Kidney (tissue), 14 donors: ENCODE results near the gene CTR9. TPM values are rescaled to one million over a fixed set of nuclear protein-coding genes. Genes with fewer than 3 reads are reported as not detected.

Experiments used
- DNase-seq, 5 donors: peaks; one replicate each; pipeline ENCODE4 v3.0.0-alpha.2; 2013 to 2020
- FAIRE-seq: peaks from 2 replicates; lab custom pipeline; 2012; peaks lifted over from hg19 to GRCh38; lab: Jason Lieb, UNC
- H3K27ac ChIP-seq, 2 donors: one replicate each; pipeline ENCODE4 v1.7.0; 2013; ENCODE audit warnings: low read depth in 2 of 2, low read length in 2 of 2, inconsistent platforms in 1 of 2
- H3K27me3 ChIP-seq: one replicate; pipeline ENCODE4 v1.7.1; 2013; ENCODE audit warnings: low read length, inconsistent platforms; ENCODE audit not compliant: control insufficient read depth, insufficient read depth
- H3K36me3 ChIP-seq, 3 donors: one replicate each; pipeline versions ENCODE4 v1.7.0 to v1.7.1; 2013; ENCODE audit warnings: low read length in 3 of 3, control low read depth in 1 of 3, inconsistent platforms in 1 of 3; ENCODE audit not compliant: insufficient read depth in 3 of 3, control insufficient read depth in 2 of 3
- H3K4me1 ChIP-seq, 3 donors: one replicate each; pipeline versions ENCODE4 v1.7.0 to v1.7.1; 2013; ENCODE audit warnings: low read length in 3 of 3, inconsistent platforms in 1 of 3, low read depth in 1 of 3; ENCODE audit not compliant: control insufficient read depth in 2 of 3, insufficient read depth in 2 of 3
- H3K4me3 ChIP-seq, 3 donors: one replicate each; pipeline versions ENCODE4 v1.7.0 to v1.8.1; 2013; ENCODE audit warnings: low read length in 3 of 3, control low read depth in 1 of 3, inconsistent platforms in 1 of 3
- H3K9ac ChIP-seq, 3 donors: one replicate each; pipeline versions ENCODE4 v1.7.0 to v1.7.1; 2013; ENCODE audit warnings: low read length in 3 of 3, control low read depth in 1 of 3, inconsistent platforms in 1 of 3
- H3K9me3 ChIP-seq, 3 donors: one replicate each; pipeline versions ENCODE4 v1.7.0 to v1.7.1; 2013; ENCODE audit warnings: low read length in 3 of 3, control low read depth in 1 of 3, inconsistent platforms in 1 of 3; ENCODE audit not compliant: control insufficient read depth in 2 of 3, insufficient read depth in 1 of 3
- CTCF ChIP-seq: IDR thresholded peaks from 3 replicates; pipeline ENCODE4 v1.5.1; 2012; ENCODE audit warnings: mild to moderate bottlenecking, moderate library complexity, borderline replicate concordance; ENCODE audit not compliant: insufficient read depth; ENCODE audit errors: extremely low read depth
- intact Hi-C: fragments of 100-400 bp; cut with DNase I; formaldehyde crosslinking; loops from one replicate; pipeline ENCODE4 v1.11.1; 2022
- polyA plus RNA-seq: library from polyadenylated mRNA; stranded (reverse); fragments of 350-450 nt; fragmentation: Illumina TruSeq; extraction: RNeasy Lipid Tissue Mini Kit (QIAGEN cat#74804); gene quantifications from one replicate; pipeline ENCODE4 v1.2.3, GENCODE V29; 2014; ENCODE audit warnings: low read depth, low replicate concordance; ENCODE audit not compliant: insufficient read depth
- total RNA-seq: library from RNA; stranded (reverse); fragmentation: NEBNext Ultra II Directional; extraction: Animal tissue kit (Norgen Biotek cat#: 25700); gene quantifications from one replicate; pipeline ENCODE4 v1.2.1, GENCODE V29; 2021
- donor health status: control.
- donor health status: control.
- donor health status: control.
- donor health status: control.
- donor health status: control.
- donor health status: DM: yes; HTN: yes; CAD: no.
- donor health status: Normal renal cell carcinoma (clear cell type).

The CTR9 gene
- total and polyA plus RNA-seq, 2 donors from 2014 or later: 16.7 to 33.3 TPM

- no peaks in the 10 kb centered on the region for H3K36me3 ChIP-seq
- no peak for TF ChIP-seq CTCF
- peak overlapping the region in 1 of 2 donors; percentile 41 for H3K27ac ChIP-seq
- intact Hi-C loops: no loop called here
- no peak overlapping the region for H3K4me3 ChIP-seq
- no peaks in the 10 kb centered on the region for H3K9me3 ChIP-seq
- H3K9ac ChIP-seq: no peak overlapping the region
- DNase-seq (peak in 2 of 5 donors; percentile 25 to 47), FAIRE-seq (peak; percentile 44)
- H3K27me3 ChIP-seq: no peaks in the 10 kb centered on the region
- H3K4me1 ChIP-seq: peaks cover 0 to 4% (median 0%) of the 10 kb centered on the region in 3 donors
Measured at GRCh38 chr11:10742460-10743208, 8.4 kb upstream of the CTR9 start.

GRCh38 chr11:10743354-10744000, 7.6 kb upstream of the CTR9 start:
- intact Hi-C loops: no loop called here
- no peak overlapping the region for H3K9ac ChIP-seq
- no peak for FAIRE-seq

DNA sequence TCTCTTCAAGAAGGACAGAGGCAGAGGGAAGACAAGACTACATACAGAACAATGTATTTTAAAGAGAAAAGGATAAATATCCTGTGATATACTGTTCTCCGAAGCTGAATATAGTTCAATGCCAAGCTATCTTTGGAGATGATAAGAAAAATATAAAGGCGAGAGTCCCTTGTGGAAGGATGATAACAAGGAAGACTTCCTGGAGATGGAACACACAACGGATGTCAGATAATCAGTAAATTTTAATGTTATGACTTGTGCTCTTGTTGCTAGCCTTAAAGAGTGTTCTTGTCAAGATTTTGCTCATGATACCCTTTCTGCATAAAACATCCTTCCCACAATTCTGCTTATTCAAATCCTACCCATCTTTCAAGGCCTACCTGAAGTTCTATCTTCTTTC, 6.8 kb upstream of the CTR9 start:
- Histone ChIP-seq H3K4me1 (peaks cover 0 to 4% (median 0%) of the 10 kb centered on the region in 3 donors), H3K9ac (no peak overlapping the region), H3K27ac (no peak overlapping the region), H3K9me3 (no peaks in the 10 kb centered on the region), H3K27me3 (no peaks in the 10 kb centered on the region), H3K4me3 (no peak overlapping the region), H3K36me3 (no peaks in the 10 kb centered on the region)
- no peak for TF ChIP-seq CTCF
- FAIRE-seq: no peak
- intact Hi-C loops: no loop called here
- DNase-seq: no peak

More at GRCh38 chr11:10743354-10744000, 7.6 kb upstream of the CTR9 start:
- Histone ChIP-seq H3K27me3 (no peaks in the 10 kb centered on the region), H3K36me3 (no peaks in the 10 kb centered on the region), H3K4me3 (no peak overlapping the region), H3K9me3 (no peaks in the 10 kb centered on the region), H3K4me1 (peaks cover 0 to 4% (median 0%) of the 10 kb centered on the region in 3 donors), H3K27ac (no peak overlapping the region)
- DNase-seq: no peak
- no peak for TF ChIP-seq CTCF
